ACC112 (cell line): ENCODE results near the gene EPHB2.
"Not testable (repeated sequence)": the region's sequence is repeated elsewhere in the genome, so short reads cannot be mapped to it uniquely, and the experiment has no call there.

Experiments
- H2AFZ ChIP-seq: fragments of 200-600 bp; sonication (generic); one replicate; pipeline ENCODE4 v1.6.0; 2017; ENCODE audit warnings: antibody characterized with exemption, low read length; ENCODE audit not compliant: unreplicated experiment
- H3K27ac ChIP-seq: fragments of 200-600 bp; sonication (generic); 2 replicates; pipeline ENCODE4 v1.5.1; 2014; ENCODE audit warnings: low read depth, mild to moderate bottlenecking, antibody characterized with exemption, low read length, moderate library complexity
- H3K27me3 ChIP-seq: fragments of 200-600 bp; sonication (generic); 2 replicates; pipeline ENCODE4 v1.6.1; 2014; ENCODE audit warnings: mild to moderate bottlenecking, antibody characterized with exemption, low read length, moderate library complexity, mixed read lengths; ENCODE audit not compliant: insufficient read depth
- H3K36me3 ChIP-seq: fragments of 200-600 bp; sonication (generic); 2 replicates; pipeline ENCODE4 v1.6.1; 2016; ENCODE audit warnings: mild to moderate bottlenecking, antibody characterized with exemption, low read length, moderate library complexity, mixed read lengths; ENCODE audit not compliant: insufficient read depth
- H3K4me1 ChIP-seq: fragments of 200-600 bp; sonication (generic); one replicate; pipeline ENCODE4 v1.6.1; 2016; ENCODE audit warnings: low read length, mixed read lengths; ENCODE audit not compliant: insufficient read depth, unreplicated experiment, control insufficient read depth
- H3K4me3 ChIP-seq: fragments of 200-600 bp; sonication (generic); 2 replicates; pipeline ENCODE4 v1.5.1; 2014; ENCODE audit warnings: mild to moderate bottlenecking, low read depth, low read length
- H3K79me2 ChIP-seq: fragments of 200-600 bp; sonication (generic); one replicate; pipeline ENCODE4 v1.6.0; 2016; ENCODE audit warnings: low read length; ENCODE audit not compliant: control insufficient read depth, unreplicated experiment, insufficient read depth

The EPHB2 gene

GRCh38 chr1:22922640-22923039 is 212.0 kb downstream of the EPHB2 start:
- Histone ChIP-seq H3K36me3 (no peaks in the 10 kb centered on the region), H3K27me3 (peaks cover 4% of the 10 kb centered on the region; the same call in 1 of the 2 replicates), H3K4me1 (no peaks in the 10 kb centered on the region), H2AFZ (no peak overlapping the region), H3K79me2 (no peaks in the 10 kb centered on the region), H3K4me3 (no peak overlapping the region), H3K27ac (no peak overlapping the region)

DNA sequence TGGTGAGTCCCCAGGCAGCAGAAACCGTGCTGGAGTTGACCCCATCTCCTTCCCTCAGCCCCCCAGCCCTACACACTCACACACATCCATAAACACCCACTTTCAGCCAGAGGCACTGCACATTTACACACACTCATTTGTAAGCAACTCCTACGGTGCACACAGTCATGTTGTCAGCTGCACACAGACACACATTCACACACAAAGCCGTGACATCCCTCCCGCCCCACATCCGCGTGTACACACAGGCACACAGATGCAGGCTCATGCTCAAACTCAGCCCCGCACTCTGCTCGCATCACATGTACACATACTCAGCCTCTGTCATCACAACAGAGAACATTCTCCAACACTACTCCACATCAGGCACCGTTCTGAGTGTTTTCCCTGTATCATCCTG is 214.5 kb downstream of the EPHB2 start:
- H3K27me3 ChIP-seq, result peaks cover 4% of the 10 kb centered on the region; the same call in 1 of the 2 replicates
- H3K4me3 ChIP-seq, result no peak overlapping the region
- no peak overlapping the region for H3K27ac ChIP-seq
- H3K36me3 ChIP-seq, result no peaks in the 10 kb centered on the region
- H3K79me2 ChIP-seq, result no peaks in the 10 kb centered on the region
- no peak overlapping the region for H2AFZ ChIP-seq
- no peaks in the 10 kb centered on the region for H3K4me1 ChIP-seq

- H3K27me3 ChIP-seq, result peaks cover 14% of the 10 kb centered on the region
- no peak overlapping the region for H3K27ac ChIP-seq
- no peak overlapping the region for H2AFZ ChIP-seq
- H3K36me3 ChIP-seq, result no peaks in the 10 kb centered on the region
- H3K4me3 ChIP-seq, result no peak overlapping the region
- H3K79me2 ChIP-seq, result no peaks in the 10 kb centered on the region
- H3K4me1 ChIP-seq, result no peaks in the 10 kb centered on the region
Observed at GRCh38 chr1:22930240-22930912, 219.7 kb downstream of the EPHB2 start.

- H3K79me2 ChIP-seq, result no peaks in the 10 kb centered on the region
Observed at GRCh38 chr1:22932803-22933470, 222.3 kb downstream of the EPHB2 start.

DNA sequence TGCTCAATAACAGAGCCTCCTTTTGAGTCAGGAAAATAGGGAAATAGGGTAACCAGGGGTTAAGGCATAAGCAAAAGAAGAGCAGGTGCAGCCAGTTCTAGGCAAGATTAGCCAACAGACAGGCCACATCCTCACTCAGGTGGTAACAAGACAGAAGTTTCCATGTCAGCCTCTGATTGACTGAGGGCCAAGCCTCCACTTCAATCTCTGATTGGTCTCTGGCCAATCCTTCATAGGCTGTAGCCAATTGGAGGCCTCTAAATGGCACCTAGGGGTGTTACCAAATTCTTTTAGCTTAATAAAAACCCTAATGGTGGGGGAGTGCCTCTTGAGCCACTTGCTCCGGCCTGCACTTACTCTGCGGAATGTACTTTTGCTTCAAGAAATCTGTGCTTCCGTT is 224.8 kb downstream of the EPHB2 start:
- no peaks in the 10 kb centered on the region for H3K79me2 ChIP-seq
- no peaks in the 10 kb centered on the region for H3K4me1 ChIP-seq
- H3K27ac ChIP-seq, result no peak overlapping the region

More at GRCh38 chr1:22932803-22933470, 222.3 kb downstream of the EPHB2 start:
- H2AFZ ChIP-seq, result no peak overlapping the region
- H3K27me3 ChIP-seq, result peaks cover 10% of the 10 kb centered on the region
- H3K36me3 ChIP-seq, result no peaks in the 10 kb centered on the region
- no peak overlapping the region for H3K27ac ChIP-seq
- no peak overlapping the region for H3K4me3 ChIP-seq
- H3K4me1 ChIP-seq, result no peaks in the 10 kb centered on the region

DNA sequence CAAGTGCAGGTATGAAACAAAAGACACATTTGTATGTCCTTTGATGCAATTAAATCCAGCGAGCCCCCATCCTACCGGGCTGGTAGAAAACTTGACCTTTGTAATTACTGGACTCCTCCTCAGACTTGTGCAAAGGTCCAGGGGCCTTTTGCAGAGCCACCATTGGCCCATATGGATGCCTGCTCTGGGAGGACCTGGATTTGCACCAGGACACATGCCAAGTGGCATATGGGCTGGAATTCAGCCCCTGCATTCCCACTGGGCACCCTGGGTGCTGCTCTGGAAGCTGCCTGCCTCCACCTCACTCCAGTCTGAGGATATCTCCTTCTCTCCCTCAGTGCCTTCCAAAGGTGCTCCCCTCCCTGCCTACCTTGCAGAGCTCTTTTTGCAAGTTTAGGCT is 226.0 kb downstream of the EPHB2 start:
- Histone ChIP-seq H3K4me1 (no peaks in the 10 kb centered on the region), H3K27ac (no peak overlapping the region), H3K4me3 (no peak overlapping the region), H3K27me3 (peaks cover 23% of the 10 kb centered on the region), H3K79me2 (no peaks in the 10 kb centered on the region), H2AFZ (no peak overlapping the region), H3K36me3 (no peaks in the 10 kb centered on the region)

More for the DNA sequence above, 224.8 kb downstream of the EPHB2 start:
- H3K4me3 ChIP-seq, result no peak overlapping the region
- no peaks in the 10 kb centered on the region for H3K36me3 ChIP-seq
- H2AFZ ChIP-seq, result no peak overlapping the region
- peaks cover 13% of the 10 kb centered on the region for H3K27me3 ChIP-seq

GRCh38 chr1:22941257-22941656 is 230.6 kb downstream of the EPHB2 start:
- H2AFZ ChIP-seq, result no peak overlapping the region
- H3K36me3 ChIP-seq, result no peaks in the 10 kb centered on the region
- H3K4me3 ChIP-seq, result no peak overlapping the region
- H3K4me1 ChIP-seq, result no peaks in the 10 kb centered on the region
- no peak overlapping the region for H3K27ac ChIP-seq
- peaks cover 34% of the 10 kb centered on the region for H3K27me3 ChIP-seq
- no peaks in the 10 kb centered on the region for H3K79me2 ChIP-seq

DNA sequence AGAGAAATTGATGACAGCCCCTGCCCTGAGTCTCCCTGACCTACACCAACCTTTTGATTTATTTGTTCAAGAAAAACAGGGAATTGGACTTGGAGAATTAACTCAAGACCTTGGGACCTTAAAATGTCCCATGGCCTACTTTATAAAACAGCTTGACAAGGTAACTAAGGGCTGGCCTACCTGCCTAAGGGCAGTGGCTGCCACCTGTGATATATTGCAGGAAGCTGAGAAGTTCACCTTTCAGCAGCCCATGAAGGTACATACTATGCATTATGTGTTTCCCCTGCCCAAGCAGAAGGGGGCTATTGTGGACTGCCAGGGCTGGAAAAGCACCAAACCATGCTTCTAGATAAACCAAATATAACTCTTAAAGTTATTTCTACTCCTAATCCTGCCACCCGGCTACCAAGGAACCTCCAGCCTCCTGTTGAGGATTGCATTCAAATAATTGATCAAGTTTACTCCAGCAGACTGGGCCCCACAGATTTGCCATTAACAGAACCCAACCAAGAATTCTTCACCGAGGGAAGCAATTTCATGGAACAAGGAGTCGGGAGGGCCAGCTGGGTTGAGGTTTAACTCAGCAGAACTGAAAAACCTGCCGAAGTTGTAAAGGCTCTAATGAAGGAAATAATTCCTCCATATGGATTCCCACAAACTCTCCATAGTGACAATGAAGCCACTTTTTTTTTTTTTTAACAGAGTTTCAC is 233.9 kb downstream of the EPHB2 start:
- Histone ChIP-seq H3K79me2 (no peaks in the 10 kb centered on the region), H3K4me1 (no peaks in the 10 kb centered on the region), H2AFZ (no peak overlapping the region), H3K27ac (no peak overlapping the region), H3K4me3 (no peak overlapping the region), H3K27me3 (peaks cover 37% of the 10 kb centered on the region), H3K36me3 (no peaks in the 10 kb centered on the region)

- not testable (repeated sequence) for H3K27ac ChIP-seq, H3K36me3 ChIP-seq, H3K4me3 ChIP-seq, H2AFZ ChIP-seq, H3K4me1 ChIP-seq, H3K79me2 ChIP-seq
- peaks cover 34% of the 10 kb centered on the region for H3K27me3 ChIP-seq
Observed at GRCh38 chr1:22945171-22945570, 234.5 kb downstream of the EPHB2 start.

- Histone ChIP-seq H3K4me3 (no peak overlapping the region), H2AFZ (peak overlapping the region; percentile 56), H3K27ac (no peak overlapping the region), H3K4me1 (no peaks in the 10 kb centered on the region), H3K27me3 (peaks cover 50% of the 10 kb centered on the region), H3K36me3 (no peaks in the 10 kb centered on the region), H3K79me2 (no peaks in the 10 kb centered on the region)
Observed at GRCh38 chr1:22949822-22950331, 239.2 kb downstream of the EPHB2 start.
